Measurements from ENCODE around the gene HEXA.

- TF ChIP-seq, protein P1, sequence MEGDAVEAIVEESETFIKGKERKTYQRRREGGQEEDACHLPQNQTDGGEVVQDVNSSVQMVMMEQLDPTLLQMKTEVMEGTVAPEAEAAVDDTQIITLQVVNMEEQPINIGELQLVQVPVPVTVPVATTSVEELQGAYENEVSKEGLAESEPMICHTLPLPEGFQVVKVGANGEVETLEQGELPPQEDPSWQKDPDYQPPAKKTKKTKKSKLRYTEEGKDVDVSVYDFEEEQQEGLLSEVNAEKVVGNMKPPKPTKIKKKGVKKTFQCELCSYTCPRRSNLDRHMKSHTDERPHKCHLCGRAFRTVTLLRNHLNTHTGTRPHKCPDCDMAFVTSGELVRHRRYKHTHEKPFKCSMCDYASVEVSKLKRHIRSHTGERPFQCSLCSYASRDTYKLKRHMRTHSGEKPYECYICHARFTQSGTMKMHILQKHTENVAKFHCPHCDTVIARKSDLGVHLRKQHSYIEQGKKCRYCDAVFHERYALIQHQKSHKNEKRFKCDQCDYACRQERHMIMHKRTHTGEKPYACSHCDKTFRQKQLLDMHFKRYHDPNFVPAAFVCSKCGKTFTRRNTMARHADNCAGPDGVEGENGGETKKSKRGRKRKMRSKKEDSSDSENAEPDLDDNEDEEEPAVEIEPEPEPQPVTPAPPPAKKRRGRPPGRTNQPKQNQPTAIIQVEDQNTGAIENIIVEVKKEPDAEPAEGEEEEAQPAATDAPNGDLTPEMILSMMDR (conservative IDR thresholded peaks at IDR 0.05; ENCODE audit: low read length), result peak; percentile 78
- no peak for TF ChIP-seq EZH2phosphoT487 (IDR thresholded peaks at IDR 0.05; ENCODE audit: borderline replicate concordance)
Observed at GRCh38 chr15:72312605-72313447, 63.0 kb downstream of the HEXA start.

All from Loucy (cell line).